ENCODE results near the gene PNLIPRP2.

Gene PNLIPRP2

DNA sequence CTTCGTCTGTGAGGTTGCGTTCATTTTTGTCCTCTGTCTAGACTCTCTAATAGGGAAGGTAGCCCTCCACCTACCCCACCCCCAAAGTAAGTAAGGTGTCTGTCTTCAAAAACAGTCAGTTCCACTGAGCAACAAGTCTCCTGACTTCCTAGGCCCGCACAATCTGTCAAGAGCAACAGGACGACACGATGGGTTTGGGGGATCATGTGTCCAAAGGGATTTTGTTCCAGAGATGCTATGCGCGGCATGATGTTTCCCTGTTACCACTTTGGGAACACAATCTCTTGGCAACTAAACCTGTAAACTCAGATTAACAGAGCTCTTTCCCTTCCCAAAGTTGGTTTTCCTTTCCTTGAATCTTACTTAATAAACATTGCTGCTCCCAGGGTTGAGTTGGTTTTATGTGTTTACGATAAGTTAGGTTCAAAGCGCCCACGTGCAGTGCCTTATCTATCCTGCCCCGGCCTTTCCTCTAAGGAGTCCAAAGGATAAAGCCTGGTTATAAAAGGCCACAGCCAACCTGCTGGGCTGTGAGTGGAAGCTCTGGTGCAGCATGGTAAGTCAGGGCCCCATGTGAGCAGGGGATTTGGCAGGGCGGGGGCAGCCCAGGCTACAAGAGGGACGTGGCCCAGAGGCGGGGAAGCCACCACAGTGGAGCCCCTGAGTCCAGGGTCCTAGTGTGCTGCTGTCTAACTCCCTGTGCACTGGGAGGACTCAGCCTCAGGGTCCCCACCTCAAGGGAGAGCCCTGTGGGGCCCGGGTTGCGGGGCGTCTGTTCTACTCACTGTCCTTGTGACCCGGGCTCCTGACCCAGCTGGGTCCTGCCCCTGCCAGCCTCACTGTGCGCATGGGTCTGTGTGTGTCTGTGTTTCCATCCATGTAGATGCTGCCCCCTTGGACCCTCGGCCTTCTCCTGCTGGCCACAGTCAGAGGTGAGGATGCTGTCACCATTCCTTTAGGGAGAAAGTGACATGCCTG lies at the start of gene PNLIPRP2:
Gene PNLIPRP2 (plus strand): TSS at position 531 of the 978 bp plus-strand sequence.
- no peak for DNase-seq

DNA sequence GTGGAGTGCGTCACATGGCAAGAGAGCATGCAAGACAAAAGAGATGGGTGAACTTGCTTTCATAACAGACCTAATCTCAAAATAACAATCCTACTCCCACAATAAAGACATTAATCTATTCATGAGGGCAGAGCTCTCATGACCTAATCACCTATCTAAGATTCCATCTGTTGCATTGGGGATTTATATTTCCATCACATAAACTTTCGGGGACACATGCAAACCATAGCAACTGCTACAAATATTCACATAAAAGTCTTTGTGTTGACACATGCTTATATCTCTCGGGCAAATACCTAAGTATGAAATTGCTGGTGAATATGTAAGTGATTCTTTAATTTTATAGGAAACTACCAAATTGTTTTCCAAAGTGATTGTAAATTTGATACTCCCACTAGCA lies 46.0 kb upstream of the PNLIPRP2 start:
- intact Hi-C loops (cut with DNase I), result no loop called here
- DNase-seq, result no peak

More for the DNA sequence above, at the start of gene PNLIPRP2:
- intact Hi-C loops (cut with DNase I), result no loop called here

DNA sequence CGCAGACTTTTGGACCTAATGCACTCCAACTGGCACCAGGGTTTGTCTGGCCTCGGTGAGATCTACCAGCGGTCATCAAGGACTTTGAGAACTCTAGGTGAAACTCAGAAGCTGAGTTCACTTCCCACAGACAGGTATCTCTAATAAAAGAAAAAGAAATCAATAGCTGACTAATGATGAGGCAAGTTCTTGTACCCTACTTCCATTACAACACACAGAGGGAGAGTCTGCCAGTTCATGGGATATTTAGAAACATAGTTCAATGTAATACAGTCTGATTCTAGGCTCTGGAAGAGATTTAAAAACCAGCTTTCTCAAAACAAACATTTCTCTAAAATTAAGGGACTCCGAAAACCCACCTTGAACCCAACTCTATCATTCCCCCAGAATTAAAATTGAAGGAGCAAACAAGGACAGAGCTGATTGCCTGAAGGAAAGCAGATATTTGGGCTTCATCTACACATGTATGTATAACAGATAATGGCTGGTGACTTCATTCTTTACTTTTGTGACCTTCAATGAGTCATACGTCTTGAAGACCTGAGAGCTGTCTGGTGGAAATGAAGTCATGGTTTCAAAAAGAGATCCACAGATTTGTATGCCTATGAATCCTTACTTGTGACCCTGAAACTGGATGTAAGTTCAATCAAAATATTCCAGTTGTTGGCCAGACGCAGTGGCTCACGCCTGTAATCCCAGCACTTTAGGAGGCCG lies 32.7 kb upstream of the PNLIPRP2 start:
- DNase-seq, result no peak
- intact Hi-C loops (cut with DNase I), result no loop called here

DNA sequence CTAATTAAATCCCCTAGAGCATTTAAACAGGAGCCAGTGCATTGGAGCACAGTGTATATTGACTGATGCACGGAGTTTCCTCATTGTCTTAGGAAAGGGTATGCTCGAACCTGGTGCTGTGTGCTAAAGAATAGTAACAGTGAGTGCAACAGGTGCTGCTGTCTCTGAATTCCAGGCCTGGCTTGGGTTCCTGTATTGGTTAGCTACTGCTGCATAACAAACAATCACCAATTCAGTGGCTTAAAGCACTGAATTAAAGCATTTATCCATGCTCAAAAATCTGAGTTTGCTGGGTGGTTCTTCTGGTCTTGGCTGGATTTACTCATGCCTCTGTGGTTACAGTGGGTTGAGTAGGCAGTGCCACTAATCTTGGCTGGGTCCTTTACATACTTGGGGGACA lies 31.8 kb upstream of the PNLIPRP2 start:
- DNase-seq, result no peak
- intact Hi-C loops (cut with DNase I), result no loop called here

DNA sequence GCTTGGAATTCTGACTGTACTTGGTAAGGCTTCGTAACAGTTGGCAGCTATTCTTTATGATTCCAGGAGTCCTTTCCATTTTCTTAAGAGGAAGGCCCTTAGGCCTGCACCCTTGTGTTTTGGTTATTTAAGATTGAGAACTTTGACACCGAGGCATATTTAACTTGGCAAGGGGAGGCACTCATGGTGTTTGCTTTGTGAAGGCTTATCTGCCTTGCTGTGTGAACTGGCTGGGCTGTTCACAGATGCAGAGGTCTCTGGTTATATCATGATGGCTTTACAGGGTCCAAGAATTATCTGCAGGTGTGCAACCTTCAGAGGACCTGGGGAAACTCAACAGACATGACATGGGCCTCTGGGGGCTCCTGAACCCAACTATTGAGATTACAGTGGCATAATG lies 30.8 kb upstream of the PNLIPRP2 start:
- intact Hi-C loops (cut with DNase I), result no loop called here

DNA sequence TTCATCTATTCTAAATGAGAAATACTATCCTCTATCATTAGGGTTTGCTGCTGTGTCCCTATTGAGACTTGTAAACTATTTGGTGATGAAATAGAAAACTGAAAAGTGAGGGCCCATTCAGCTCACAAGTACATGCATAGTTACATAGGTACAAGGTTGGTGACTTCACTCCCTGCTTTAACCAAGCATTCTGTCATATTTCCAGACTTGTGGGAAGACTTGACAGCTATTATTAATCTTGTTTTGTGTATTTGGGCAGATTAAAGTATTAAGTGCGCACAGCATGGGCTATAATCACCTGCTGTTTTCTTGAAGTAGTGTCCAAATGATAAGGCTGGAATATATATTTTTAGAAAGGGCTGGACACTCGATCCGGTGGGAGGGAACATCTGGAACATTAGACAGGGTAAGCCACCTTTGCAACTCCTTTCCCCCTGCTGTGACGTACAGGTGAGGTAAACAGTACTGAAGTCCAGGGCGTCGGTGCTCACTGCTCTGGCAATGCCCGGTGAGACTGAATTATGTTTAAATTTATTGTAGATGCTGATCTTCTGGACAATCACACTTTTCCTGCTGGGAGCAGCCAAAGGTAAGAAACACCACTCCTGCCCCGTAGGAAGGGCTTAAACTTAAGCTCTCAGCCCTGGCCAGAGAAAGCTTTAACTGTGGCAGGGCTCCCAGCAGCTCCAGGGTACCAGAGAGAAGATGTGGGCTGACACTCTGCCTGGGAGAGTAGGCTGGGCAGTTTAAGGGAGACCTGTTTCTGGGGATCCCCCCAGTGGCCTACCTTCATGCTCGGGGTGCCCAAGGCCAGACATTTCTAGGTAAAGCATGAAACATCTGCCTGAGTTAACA lies 29.9 kb upstream of the PNLIPRP2 start, which contains the start of gene PNLIPRP1:
Gene PNLIPRP1 (plus strand): TSS at position 370 of the 855 bp plus-strand sequence. CDS start 171 bp downstream, at position 541.
- intact Hi-C loops (cut with DNase I), result no loop called here
- no peak for DNase-seq

More for the DNA sequence above, 30.8 kb upstream of the PNLIPRP2 start:
- DNase-seq, result no peak

DNA sequence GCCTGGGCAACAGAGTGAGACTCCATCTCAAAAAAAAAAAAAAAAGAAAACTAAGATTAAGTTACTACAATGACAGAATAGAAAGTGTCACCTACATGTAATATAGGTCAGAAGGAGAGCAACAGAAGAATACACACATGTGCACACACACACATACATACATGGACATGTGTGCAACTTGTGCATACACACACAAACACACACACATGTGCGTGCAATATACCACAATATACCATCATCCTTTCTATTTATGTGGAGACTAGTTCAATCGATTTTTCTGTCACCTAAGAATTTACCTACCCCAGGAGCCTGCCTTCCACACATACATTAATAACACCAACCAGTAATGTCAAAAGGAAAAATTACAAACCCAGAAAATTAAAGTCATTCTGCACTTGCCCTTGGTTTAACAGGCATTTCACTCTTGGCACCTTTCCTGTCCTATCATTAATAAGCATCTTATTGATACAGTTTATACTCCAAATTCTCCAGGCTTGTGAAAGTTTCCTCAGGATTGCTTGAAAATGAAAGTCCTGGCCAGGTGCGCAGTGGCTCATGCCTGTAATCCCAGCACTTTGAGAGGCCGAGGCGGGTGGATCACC lies 27.5 kb upstream of the PNLIPRP2 start:
- intact Hi-C loops (cut with DNase I), result no loop called here
- no peak for DNase-seq

DNA sequence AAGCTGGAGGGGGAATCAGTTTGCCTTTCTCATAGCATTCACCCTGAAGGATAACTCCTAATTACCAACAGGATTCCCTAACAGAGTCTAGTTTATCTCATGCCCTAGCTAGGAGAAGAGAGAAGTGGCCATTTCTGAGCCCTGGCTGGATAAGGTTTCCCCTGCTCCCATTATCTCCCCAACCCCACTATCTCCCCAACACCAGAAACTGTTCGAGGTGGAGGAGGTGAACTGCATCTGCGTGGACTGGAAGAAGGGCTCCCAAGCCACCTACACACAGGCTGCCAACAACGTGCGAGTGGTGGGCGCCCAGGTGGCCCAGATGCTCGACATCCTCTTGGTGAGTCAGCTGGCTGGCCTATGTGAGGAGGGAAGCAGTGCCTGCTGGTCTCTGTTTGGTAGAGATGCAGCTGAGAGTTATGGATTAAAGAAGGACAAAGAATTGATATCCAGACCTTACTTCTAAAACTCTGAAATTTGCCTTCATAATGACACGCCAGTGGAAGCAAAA lies 26.2 kb upstream of the PNLIPRP2 start:
- intact Hi-C loops (cut with DNase I), result no loop called here
- no peak for DNase-seq

DNA sequence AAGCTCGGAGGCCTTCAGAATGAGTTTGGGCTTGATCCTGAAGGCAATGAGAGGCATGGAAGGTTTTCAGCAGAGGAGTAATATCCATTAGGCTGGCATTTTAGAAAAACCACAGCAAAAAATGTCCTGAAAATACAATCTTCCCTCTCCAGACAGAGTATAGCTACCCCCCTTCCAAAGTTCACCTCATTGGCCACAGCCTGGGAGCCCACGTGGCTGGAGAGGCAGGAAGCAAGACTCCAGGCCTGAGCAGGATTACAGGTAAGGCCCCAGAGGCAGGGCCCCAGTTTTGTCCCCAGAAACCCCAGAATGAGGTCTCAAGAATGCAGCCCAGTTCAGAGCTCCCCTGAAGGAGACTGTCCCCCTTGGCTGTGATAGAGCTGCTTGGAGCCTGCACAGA lies 24.7 kb upstream of the PNLIPRP2 start:
- no peak for DNase-seq
- intact Hi-C loops (cut with DNase I), result no loop called here

DNA sequence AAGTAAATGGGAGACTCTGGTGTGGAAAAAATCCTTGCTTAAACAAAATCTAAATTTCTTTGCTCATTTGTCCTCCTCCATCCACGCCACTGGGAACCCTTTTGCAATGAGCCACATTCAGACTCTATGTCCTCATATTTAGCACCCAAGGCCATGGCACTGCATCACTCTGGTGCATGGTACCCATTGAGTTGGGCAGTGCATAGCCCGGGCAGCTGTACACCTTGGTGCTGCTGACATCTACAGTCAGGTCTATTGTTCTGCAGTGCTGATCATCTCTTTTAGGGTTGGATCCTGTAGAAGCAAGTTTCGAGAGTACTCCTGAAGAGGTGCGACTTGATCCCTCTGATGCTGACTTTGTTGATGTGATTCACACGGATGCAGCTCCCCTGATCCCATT lies 23.2 kb upstream of the PNLIPRP2 start:
- intact Hi-C loops (cut with DNase I), result no loop called here
- no peak for DNase-seq

DNA sequence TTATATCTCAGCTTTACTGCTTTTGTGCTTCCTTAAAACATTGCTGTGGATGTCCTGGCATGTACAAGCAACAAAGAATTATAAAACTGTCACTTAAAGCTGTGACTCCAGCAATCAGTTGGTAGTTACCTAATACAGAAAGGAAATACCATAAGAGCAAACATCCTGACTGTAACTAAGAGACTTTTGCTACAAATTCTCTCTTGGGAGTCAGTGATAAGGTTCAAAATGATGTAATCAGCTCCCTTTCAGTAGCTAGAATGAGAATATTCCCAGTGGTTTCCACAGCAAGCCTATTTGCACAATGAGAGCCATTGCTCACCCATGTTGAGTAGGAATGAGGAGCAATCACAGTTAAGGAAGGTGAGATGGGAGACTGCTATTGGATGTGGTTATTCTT lies 22.4 kb upstream of the PNLIPRP2 start:
- intact Hi-C loops (cut with DNase I), result no loop called here
- no peak for DNase-seq

DNA sequence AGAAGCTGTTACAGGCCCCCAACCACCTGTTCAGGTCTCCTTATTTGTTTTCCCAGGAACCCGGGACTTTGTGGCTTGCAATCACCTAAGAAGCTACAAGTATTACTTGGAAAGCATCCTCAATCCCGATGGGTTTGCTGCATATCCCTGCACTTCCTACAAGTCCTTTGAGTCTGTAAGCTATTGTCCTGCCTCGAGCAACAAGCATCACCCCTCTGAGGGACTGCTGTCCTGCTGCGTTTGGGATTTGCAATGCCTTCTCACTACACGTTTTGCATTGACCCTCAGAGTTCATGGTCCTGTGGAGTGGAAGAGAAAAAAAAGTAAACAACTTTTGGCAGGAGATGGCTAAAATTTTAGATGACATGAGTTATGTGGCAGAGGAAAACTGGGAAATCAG lies 20.8 kb upstream of the PNLIPRP2 start:
- intact Hi-C loops (cut with DNase I), result no loop called here
- DNase-seq, result no peak

DNA sequence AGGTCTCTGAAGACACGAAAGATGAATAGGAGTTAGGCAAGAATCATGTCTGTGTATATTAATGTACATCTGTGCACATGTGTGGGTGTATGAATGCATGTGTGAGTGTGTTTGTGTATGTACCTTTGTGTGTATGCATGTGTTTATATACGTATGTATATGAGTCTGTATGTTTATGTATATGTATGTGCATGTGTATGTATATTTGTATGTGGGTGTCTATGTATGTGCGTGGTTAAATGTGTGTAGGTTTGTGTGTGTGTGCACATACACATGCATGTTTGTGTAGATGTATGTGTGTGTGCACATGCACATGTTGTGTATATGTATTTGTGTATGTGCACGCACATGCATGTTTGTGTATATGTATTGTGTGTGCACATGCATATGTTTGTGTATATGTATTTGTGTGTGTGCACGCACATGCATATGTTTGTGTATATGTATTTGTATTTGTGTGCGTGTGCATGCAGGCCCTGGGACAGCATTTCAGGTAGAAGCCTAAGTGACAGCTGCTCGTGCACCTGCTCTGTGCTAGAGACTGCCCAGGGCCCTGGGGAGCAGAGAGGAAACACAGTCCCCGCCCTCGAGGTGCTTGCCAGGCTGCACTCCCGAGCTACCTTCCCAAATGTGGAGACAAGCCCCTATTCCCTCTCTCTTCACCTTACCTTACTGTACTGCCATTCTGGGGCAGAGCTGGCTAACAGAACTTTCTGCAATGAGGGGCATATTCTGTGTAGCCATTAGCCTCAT lies 17.9 kb upstream of the PNLIPRP2 start:
- intact Hi-C loops (cut with DNase I), result no loop called here
- no peak for DNase-seq

DNA sequence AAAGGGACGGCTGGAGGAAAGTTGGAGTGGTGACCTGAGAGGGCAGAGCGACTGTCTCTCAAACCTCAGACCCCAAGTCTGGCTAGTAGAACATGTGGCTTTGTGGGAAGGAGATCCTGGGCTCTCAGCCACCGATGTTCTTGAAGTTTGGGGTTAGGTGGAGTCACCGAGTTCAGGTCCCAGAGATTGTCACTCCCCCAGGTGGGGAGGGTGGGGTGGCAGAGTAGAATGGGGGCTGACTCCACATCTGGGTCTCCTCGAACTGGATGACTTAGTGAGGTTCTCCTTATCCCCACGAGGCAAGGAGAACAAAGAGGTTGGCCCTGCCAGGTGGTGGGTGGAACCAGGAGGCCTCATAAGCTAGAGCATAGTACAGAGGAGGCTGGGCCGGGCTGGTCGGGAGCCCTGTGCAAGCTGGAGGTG lies 14.7 kb upstream of the PNLIPRP2 start:
- DNase-seq, result peak in 1 of 42 donors; percentile 22
- intact Hi-C loops (cut with DNase I), result no loop called here

DNA sequence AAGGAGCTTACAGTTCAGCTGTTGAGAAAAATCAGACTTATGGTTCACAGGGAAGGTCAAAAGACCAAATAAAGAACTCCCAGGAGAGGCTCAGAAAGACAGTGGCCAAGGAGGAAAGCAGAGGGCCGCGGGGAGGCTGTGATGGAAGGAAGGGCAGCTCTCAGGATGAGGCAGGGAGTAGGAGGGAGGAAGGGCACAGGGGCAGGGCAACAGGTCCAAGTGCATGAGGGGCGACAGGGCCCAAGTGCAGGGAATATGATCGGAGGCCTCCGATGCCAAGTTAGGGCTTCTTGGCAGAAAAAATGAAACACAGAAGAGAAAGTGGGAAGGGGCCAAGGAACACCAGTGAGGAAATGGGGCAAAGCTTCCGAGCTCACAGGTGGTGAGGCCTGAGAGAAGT lies 13.4 kb upstream of the PNLIPRP2 start:
- no peak for DNase-seq
- intact Hi-C loops (cut with DNase I), result no loop called here

DNA sequence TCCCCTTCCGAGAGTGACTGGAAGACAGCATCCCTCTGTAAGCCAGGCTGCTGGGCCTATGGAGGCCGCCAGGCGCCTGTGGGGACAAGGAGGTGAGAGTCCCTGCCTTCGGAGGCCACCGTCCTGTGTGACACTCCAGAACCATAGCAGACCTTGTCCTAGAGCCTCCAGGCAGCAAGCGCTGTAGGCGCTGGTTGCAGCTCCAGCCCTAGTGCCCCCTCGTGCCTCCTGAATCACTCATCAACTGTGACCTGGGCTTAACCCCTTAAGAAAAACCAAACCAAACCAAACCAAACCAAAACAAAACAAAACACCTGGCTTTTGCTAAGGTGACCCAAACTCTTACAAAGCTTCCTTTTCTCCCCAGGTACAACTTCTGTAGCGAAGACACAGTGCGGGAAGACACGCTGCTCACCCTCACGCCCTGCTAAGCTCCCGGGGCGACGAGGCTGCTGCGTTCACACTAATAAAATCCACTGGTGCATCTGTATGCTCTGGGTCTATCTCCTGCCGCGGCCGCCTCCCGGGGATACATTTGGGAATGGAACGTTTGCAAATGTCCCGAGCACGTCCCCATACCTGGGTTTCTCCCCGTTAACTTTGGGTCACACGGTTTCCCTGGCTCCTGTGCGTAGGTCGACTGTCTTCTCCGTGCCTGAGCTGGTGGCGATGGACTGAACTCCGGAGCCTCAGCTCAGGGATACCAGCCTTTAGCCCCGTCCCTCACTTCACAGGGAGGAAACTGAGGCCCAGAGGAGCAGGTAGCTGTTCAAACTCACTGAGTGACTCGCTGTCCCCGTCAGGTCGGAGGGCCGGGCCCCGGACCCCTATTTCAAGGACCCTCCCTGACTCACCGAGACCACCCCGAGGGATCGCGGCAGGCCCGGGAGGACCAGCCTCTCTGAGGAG lies 11.8 kb upstream of the PNLIPRP2 start:
- no peak for DNase-seq
- intact Hi-C loops (cut with DNase I), result no loop called here

Measured in head of caudate nucleus (tissue), 42 donors.